OCI-LY7 (cell line): Measurements from ENCODE around the gene STH. TPM values are rescaled to one million over a fixed set of nuclear protein-coding genes. Genes with fewer than 3 reads are reported as not detected.

Source experiments
- BruUV-seq: library from RNA; stranded (reverse); fragments of 400-500 nt; replicated peaks from 2 replicates; lab custom pipeline; 2021; lab: Mats Ljungman, UMichigan
- CTCF ChIA-PET: fragments of 300-600 bp; sonication (Branson Sonifier 250); formaldehyde crosslinking; loops from one replicate; lab custom pipeline; 2022; ENCODE audit warnings: antibody characterized with exemption; ENCODE audit not compliant: unreplicated experiment; lab: Charles Lee
- POLR2A ChIA-PET: fragments of 300-600 bp; sonication (Branson Sonifier 250); formaldehyde crosslinking; loops from one replicate; lab custom pipeline; 2022; ENCODE audit warnings: antibody characterized with exemption; lab: Charles Lee
- DNase-seq: peaks from one replicate; pipeline ENCODE4 v3.0.0-alpha.2; 2015; ENCODE audit warnings: low spot score
- H2AFZ ChIP-seq: fragments of 200-600 bp; sonication (generic), shearing (Covaris generic); 2 replicates; pipeline ENCODE4 v1.6.1; 2014; ENCODE audit warnings: mild to moderate bottlenecking, antibody characterized with exemption, low read length, moderate library complexity
- H3K27ac ChIP-seq: fragments of 200-600 bp; sonication (generic); 2 replicates; pipeline ENCODE4 v1.5.1; 2014; ENCODE audit warnings: mixed run types, low read depth, mild to moderate bottlenecking, moderate library complexity, low read length, inconsistent platforms; ENCODE audit not compliant: poor library complexity, severe bottlenecking
- H3K36me3 ChIP-seq: fragments of 200-600 bp; sonication (generic); 2 replicates; pipeline ENCODE4 v1.6.1; 2014; ENCODE audit warnings: mild to moderate bottlenecking, antibody characterized with exemption, low read length, moderate library complexity, mixed read lengths; ENCODE audit not compliant: insufficient read depth
- H3K4me1 ChIP-seq: fragments of 200-600 bp; sonication (generic); 2 replicates; pipeline ENCODE4 v1.5.1; 2014; ENCODE audit warnings: mild to moderate bottlenecking, low read length; ENCODE audit not compliant: insufficient read depth, poor library complexity, severe bottlenecking
- H3K4me2 ChIP-seq: fragments of 200-600 bp; sonication (generic); 2 replicates; pipeline ENCODE4 v1.6.1; 2014; ENCODE audit warnings: mild to moderate bottlenecking, low read length
- H3K4me3 ChIP-seq: fragments of 200-600 bp; sonication (generic); 2 replicates; pipeline ENCODE4 v1.5.1; 2014; ENCODE audit warnings: mild to moderate bottlenecking, low read depth, low read length; ENCODE audit not compliant: poor library complexity, severe bottlenecking
- H3K79me2 ChIP-seq: fragments of 200-600 bp; sonication (generic); 2 replicates; pipeline ENCODE4 v1.6.1; 2016; ENCODE audit warnings: low read depth, mild to moderate bottlenecking, low read length, moderate library complexity, mixed read lengths; ENCODE audit not compliant: insufficient read depth
- H3K9me2 ChIP-seq: fragments of 200-600 bp; sonication (generic); 2 replicates; pipeline ENCODE4 v1.6.1; 2016; ENCODE audit warnings: mild to moderate bottlenecking, low read length, mixed read lengths; ENCODE audit not compliant: insufficient read depth
- H3K9me3 ChIP-seq: fragments of 200-600 bp; sonication (generic); 2 replicates; pipeline ENCODE4 v1.6.1; 2014; ENCODE audit warnings: mild to moderate bottlenecking, mixed run types, low read length, mixed read lengths
- H4K20me1 ChIP-seq: fragments of 200-600 bp; sonication (generic); 2 replicates; pipeline ENCODE4 v1.6.1; 2014; ENCODE audit warnings: mild to moderate bottlenecking, antibody characterized with exemption, low read length, moderate library complexity, mixed read lengths; ENCODE audit not compliant: insufficient read depth
- CTCF ChIP-seq: fragments of 200-600 bp; sonication (generic); conservative IDR thresholded peaks from 2 replicates; pipeline ENCODE4 v1.5.1; 2014; ENCODE audit warnings: mild to moderate bottlenecking, antibody characterized with exemption, low read length, moderate library complexity, mixed read lengths
- EZH2phosphoT487 ChIP-seq: fragments of 200-600 bp; sonication (generic); IDR thresholded peaks from 2 replicates; pipeline ENCODE4 v1.6.1; 2018; ENCODE audit warnings: low read depth, borderline replicate concordance, mild to moderate bottlenecking, mixed run types, antibody characterized with exemption, low read length, moderate library complexity, mixed read lengths
- intact Hi-C: fragments of 100-400 bp; cut with micrococcal nuclease; formaldehyde crosslinking; loops from one replicate; pipeline ENCODE4 v1.10.0; 2022; ENCODE audit not compliant: unreplicated experiment
- total RNA-seq, 2 experiments: library from RNA; depleted of rRNA in 1 of 2; stranded (reverse); fragments of >200 nt in 1 of 2; shearing (Covaris generic) in 1 of 2; gene quantifications; 2 replicates each; pipeline ENCODE4 v1.2.3, GENCODE V29; 2014 to 2022

STH gene
- total RNA-seq, 2 experiments from 2014 or later: not detected

- intact Hi-C loops: no loop called here
- no peaks in the 10 kb centered on the region for H3K79me2 ChIP-seq
Observed at GRCh38 chr17:46008591-46008990, 9.5 kb downstream of the STH start.

GRCh38 chr17:46009681-46010596 is 10.9 kb downstream of the STH start:
- Histone ChIP-seq H3K4me1 (no peaks in the 10 kb centered on the region), H3K4me2 (no peak overlapping the region), H3K27ac (no peak overlapping the region), H2AFZ (no peak overlapping the region), H4K20me1 (no peaks in the 10 kb centered on the region), H3K4me3 (no peak overlapping the region), H3K9me2 (no peaks in the 10 kb centered on the region), H3K9me3 (no peaks in the 10 kb centered on the region), H3K79me2 (no peaks in the 10 kb centered on the region), H3K36me3 (no peaks in the 10 kb centered on the region)
- intact Hi-C loops: no loop called here
- TF ChIP-seq CTCF (no peak), EZH2phosphoT487 (no peak)
- BruUV-seq: no TSS peak
- no peak for DNase-seq
- ChIA-PET CTCF (no interaction called here), POLR2A (no interaction called here)

More at GRCh38 chr17:46008591-46008990, 9.5 kb downstream of the STH start:
- Histone ChIP-seq H2AFZ (no peak overlapping the region), H3K9me2 (no peaks in the 10 kb centered on the region), H3K4me3 (no peak overlapping the region), H3K4me2 (no peak overlapping the region), H3K4me1 (no peaks in the 10 kb centered on the region), H3K9me3 (no peaks in the 10 kb centered on the region), H3K36me3 (no peaks in the 10 kb centered on the region), H3K27ac (no peak overlapping the region), H4K20me1 (no peaks in the 10 kb centered on the region)
- ChIA-PET POLR2A (interaction anchor here (0.7 kb wide), 1 partner anchor 1191 kb away, joined by 3 read pairs; no protein-coding TSS in a partner anchor), CTCF (no interaction called here)
- no TSS peak for BruUV-seq
- no peak for TF ChIP-seq EZH2phosphoT487
- DNase-seq: no peak

GRCh38 chr17:46010597-46011186 is 11.6 kb downstream of the STH start:
- DNase-seq: no peak
- no peak overlapping the region for H3K4me3 ChIP-seq
- intact Hi-C loops: no loop called here
- H3K27ac ChIP-seq: no peak overlapping the region
- no peak overlapping the region for H2AFZ ChIP-seq
- BruUV-seq: no TSS peak
- TF ChIP-seq CTCF (no peak), EZH2phosphoT487 (no peak)
- no peak overlapping the region for H3K4me2 ChIP-seq
- no peaks in the 10 kb centered on the region for H3K79me2 ChIP-seq
- no peaks in the 10 kb centered on the region for H3K4me1 ChIP-seq
- POLR2A ChIA-PET: no interaction called here
- no peaks in the 10 kb centered on the region for H3K9me3 ChIP-seq
- no peaks in the 10 kb centered on the region for H3K9me2 ChIP-seq
- CTCF ChIA-PET: no interaction called here
- H4K20me1 ChIP-seq: no peaks in the 10 kb centered on the region
- H3K36me3 ChIP-seq: no peaks in the 10 kb centered on the region
